K562 (cell line): Measurements from ENCODE around the gene SYNPO2. TPM values are rescaled to one million over a fixed set of nuclear protein-coding genes. Genes with fewer than 3 reads are reported as not detected.

Source experiments
- ATAC-seq: fragments of 200-7000 bp; cut with Tn5 transposase; 3 replicates; pipeline ENCODE4 v1.9.1; 2020; ENCODE audit warnings: moderate library complexity
- BruUV-seq: library from RNA; stranded (reverse); fragments of 400-500 nt; replicated peaks from 2 replicates; lab custom pipeline; 2021; lab: Mats Ljungman, UMichigan
- CTCF ChIA-PET: fragments of 300-600 bp; formaldehyde crosslinking; extraction: SDS; loops from one replicate; lab custom pipeline; 2021; ENCODE audit warnings: low intra/inter-chr PET ratio; lab: Yijun Ruan, JAX
- POLR2A ChIA-PET: fragments of 300-600, 350-650 bp; sonication (Branson Sonifier 250); formaldehyde crosslinking; extraction: SDS; loops from one replicate; lab custom pipeline; 2021; ENCODE audit warnings: antibody characterized with exemption, inconsistent platforms; lab: Yijun Ruan, JAX
- DNase-seq, 4 experiments: peaks; one replicate each; pipeline versions ENCODE4 v3.0.0 to v3.0.0-alpha.2; 2011 to 2018; ENCODE audit warnings: low spot score in 3 of 4, mixed read lengths in 3 of 4; ENCODE audit errors: extremely low read depth in 1 of 4
- FAIRE-seq: peaks from 2 replicates; lab custom pipeline; 2011; peaks lifted over from hg19 to GRCh38; lab: Jason Lieb, UNC
- H2AFZ ChIP-seq: 2 replicates; pipeline ENCODE4 v1.6.0; 2011; ENCODE audit warnings: low read depth, low read length, control low read depth, inconsistent platforms
- H3K27ac ChIP-seq: fragments of 200-600 bp; 3 replicates; pipeline ENCODE4 v1.8.0; 2011; ENCODE audit warnings: low read depth, mild to moderate bottlenecking, control low read depth, inconsistent platforms, low read length, moderate library complexity, mixed read lengths; ENCODE audit errors: extremely low read depth
- H3K27me3 ChIP-seq, 2 experiments: fragments of 300-600 bp in 1 of 2; 2 replicates in 1 of 2; 3 replicates in 1 of 2; pipeline versions ENCODE4 v1.6.0 to v1.8.0; 2011; ENCODE audit warnings: inconsistent platforms in 2 of 2, low read length in 2 of 2, mild to moderate bottlenecking in 1 of 2, mixed read lengths in 1 of 2, moderate library complexity in 1 of 2; ENCODE audit not compliant: control insufficient read depth in 2 of 2, insufficient read depth in 2 of 2
- H3K36me3 ChIP-seq: fragments of 300-600 bp; 3 replicates; pipeline ENCODE4 v1.8.0; 2011; ENCODE audit warnings: mild to moderate bottlenecking, low read length, inconsistent platforms; ENCODE audit not compliant: control insufficient read depth, insufficient read depth
- H3K4me1 ChIP-seq, 2 experiments: fragments of 200-600 bp in 1 of 2; replicated peaks in 1 of 2; 2 replicates in 1 of 2; 3 replicates in 1 of 2; pipeline versions ENCODE4 v1.5.1 to v1.8.0; 2011; ENCODE audit warnings: inconsistent platforms in 2 of 2, low read length in 2 of 2, mild to moderate bottlenecking in 1 of 2, mixed read lengths in 1 of 2, moderate library complexity in 1 of 2; ENCODE audit not compliant: control insufficient read depth in 2 of 2, insufficient read depth in 2 of 2
- H3K4me2 ChIP-seq: 2 replicates; pipeline ENCODE4 v1.6.1; 2011; ENCODE audit warnings: low read length, control low read depth, inconsistent platforms, mixed read lengths; ENCODE audit not compliant: insufficient read depth
- H3K4me3 ChIP-seq: fragments of 200-600 bp; sonication (generic), shearing (Covaris generic); 2 replicates; pipeline ENCODE4 v1.5.1; 2016; ENCODE audit warnings: control low read depth, inconsistent platforms
- H3K79me2 ChIP-seq: fragments of 200-600 bp; 3 replicates; pipeline ENCODE4 v1.8.0; 2011; ENCODE audit warnings: low read length, inconsistent platforms; ENCODE audit not compliant: control insufficient read depth, insufficient read depth
- H3K9ac ChIP-seq, 2 experiments: 2 replicates each; pipeline versions ENCODE4 v1.6.0 to v1.6.1; 2011; ENCODE audit warnings: low read depth in 2 of 2, low read length in 2 of 2, control low read depth in 1 of 2, inconsistent platforms in 1 of 2, mild to moderate bottlenecking in 1 of 2, mixed read lengths in 1 of 2; ENCODE audit not compliant: insufficient read depth in 1 of 2
- H3K9me1 ChIP-seq: one replicate; pipeline ENCODE4 v1.6.0; 2011; ENCODE audit warnings: inconsistent platforms, mild to moderate bottlenecking, low read length, moderate library complexity; ENCODE audit not compliant: control insufficient read depth, insufficient read depth
- H3K9me3 ChIP-seq: replicated peaks from 2 replicates; pipeline ENCODE4 v1.5.1; 2011; ENCODE audit warnings: low read depth, low read length, inconsistent platforms; ENCODE audit not compliant: control insufficient read depth, insufficient read depth
- H4K20me1 ChIP-seq: replicated peaks from 2 replicates; pipeline ENCODE4 v1.6.1; 2011; ENCODE audit warnings: low read length, inconsistent platforms, mixed read lengths; ENCODE audit not compliant: control insufficient read depth, insufficient read depth
- ELF4 ChIP-seq: fragments of 450-650 bp; formaldehyde crosslinking; IDR thresholded peaks from 2 replicates; pipeline ENCODE4 v1.4.0; 2022; ENCODE audit warnings: missing genetic modification characterization
- EP300 ChIP-seq: IDR thresholded peaks from 2 replicates; pipeline ENCODE4 v1.6.1; 2012; ENCODE audit warnings: low read length, improper control_type of control experiment
- KDM1A ChIP-seq, 2 experiments: fragments of 450-650 bp; IDR thresholded peaks; 2 replicates each; pipeline ENCODE4 v1.6.1; 2016; ENCODE audit warnings: mild to moderate bottlenecking in 2 of 2
- MECOM ChIP-seq: fragments of 250-450 bp; sonication (Bioruptor Pico); IDR thresholded peaks from 2 replicates; pipeline ENCODE4 v1.8.0; 2022; ENCODE audit warnings: inconsistent platforms
- MYC ChIP-seq, 2 experiments: fragments of 250-450 bp in 1 of 2; sonication (Bioruptor Pico) in 1 of 2; IDR thresholded peaks; 2 replicates each; pipeline versions ENCODE4 v1.5.1 to v1.6.1; 2012 to 2021; ENCODE audit warnings: low read depth in 2 of 2, borderline replicate concordance in 1 of 2, improper control_type of control experiment in 1 of 2, low read length in 1 of 2, mild to moderate bottlenecking in 1 of 2, moderate library complexity in 1 of 2
- MYNN ChIP-seq, 2 experiments: sonication (generic); formaldehyde crosslinking in 1 of 2; IDR thresholded peaks; 2 replicates each; pipeline versions ENCODE4 v1.5.0 to v1.6.1; 2016 to 2020; ENCODE audit warnings: antibody characterized with exemption in 1 of 2, missing genetic modification reagents in 1 of 2
- NONO ChIP-seq, 2 experiments: fragments of 200-400 bp in 1 of 2; fragments of 450-650 bp in 1 of 2; formaldehyde crosslinking in 1 of 2; IDR thresholded peaks; 2 replicates each; pipeline ENCODE4 v1.6.1; 2017; ENCODE audit warnings: low read depth in 2 of 2, mild to moderate bottlenecking in 2 of 2, moderate library complexity in 2 of 2, low read length in 1 of 2
- RAD51 ChIP-seq: fragments of 450-650 bp; IDR thresholded peaks from 2 replicates; pipeline ENCODE4 v1.7.1; 2016; ENCODE audit warnings: low read depth, mild to moderate bottlenecking, borderline replicate concordance
- SMAD2 ChIP-seq: fragments of 150-350 bp; IDR thresholded peaks from 2 replicates; pipeline ENCODE4 v1.6.1; 2014; ENCODE audit warnings: low read depth, mild to moderate bottlenecking, low read length
- SRSF3 ChIP-seq: fragments of 200-400 bp; formaldehyde crosslinking; IDR thresholded peaks from 2 replicates; pipeline ENCODE4 v1.6.1; 2016; ENCODE audit warnings: mild to moderate bottlenecking, low read length, moderate library complexity; ENCODE audit not compliant: insufficient read depth
- TOE1 ChIP-seq, 2 experiments: fragments of 450-650 bp in 1 of 2; sonication (generic) in 1 of 2; formaldehyde crosslinking in 1 of 2; IDR thresholded peaks; 2 replicates each; pipeline versions ENCODE4 v1.7.1 to v1.8.0; 2016 to 2022; ENCODE audit warnings: borderline replicate concordance in 2 of 2, mild to moderate bottlenecking in 2 of 2, antibody characterized with exemption in 1 of 2, inconsistent platforms in 1 of 2, low read depth in 1 of 2, missing genetic modification reagents in 1 of 2, moderate library complexity in 1 of 2
- U2AF1 ChIP-seq: fragments of 200-400 bp; formaldehyde crosslinking; optimal IDR thresholded peaks from 2 replicates; pipeline ENCODE3; 2017; ENCODE audit warnings: mild to moderate bottlenecking, low read depth, low read length, moderate library complexity
- ZNF217 ChIP-seq: sonication (generic); formaldehyde crosslinking; IDR thresholded peaks from 2 replicates; pipeline ENCODE4 v1.8.0; 2022; ENCODE audit warnings: mild to moderate bottlenecking, missing genetic modification reagents
- ZNF239 ChIP-seq: fragments of 250-450 bp; sonication (Bioruptor Pico); IDR thresholded peaks from 2 replicates; pipeline ENCODE4 v1.4.0; 2020; ENCODE audit warnings: mild to moderate bottlenecking
- ZNF764 ChIP-seq: fragments of 250-450 bp; sonication (Bioruptor Pico); IDR thresholded peaks from 2 replicates; pipeline ENCODE4 v1.4.0; 2020; ENCODE audit warnings: low read depth, mild to moderate bottlenecking, moderate library complexity
- WGBS: fragments of 100-300 bp; shearing (Covaris generic); methylation state at CpG from one replicate; pipeline ENCODE4 v1.1.6; 2016; ENCODE audit warnings: low coverage, mixed read lengths; ENCODE audit not compliant: insufficient coverage; ENCODE audit errors: missing lambda C conversion rate; 5-methylcytosine and 5-hydroxymethylcytosine counted together
- in situ Hi-C: fragments of 300-500 bp; cut with MboI; formaldehyde crosslinking; loops from 4 replicates; pipeline ENCODE4 v1.15.0; 2018; ENCODE audit warnings: inconsistent platforms, mixed read lengths
- intact Hi-C: fragments of 100-400 bp; cut with micrococcal nuclease; formaldehyde crosslinking; loops from 2 replicates; pipeline ENCODE4 v1.14.2; 2022
- polyA plus RNA-seq, 8 experiments: library from polyadenylated mRNA; depleted of rRNA in 4 of 8; stranded (reverse) in 5 of 8; unstranded in 3 of 8; fragments of >200 nt; fragmentation: Nextera tagmentation in 2 of 8; fragmentation: Illumina TruSeq in 1 of 8; extraction: Ambion mirVana in 2 of 8; extraction: Trizol in 1 of 8; gene quantifications; 2 replicates each; pipeline versions ENCODE4 v1.2.1 to v1.2.3, GENCODE V29; 2011 to 2014; ENCODE audit warnings: inconsistent platforms in 1 of 8, missing spikeins in 1 of 8
- total RNA-seq, 7 experiments: library from RNA; depleted of rRNA in 6 of 7; stranded (reverse); fragments of >200 nt in 6 of 7; fragmentation: Illumina TruSeq in 2 of 7; extraction: Trizol in 2 of 7; gene quantifications; 2 replicates each; pipeline versions ENCODE4 v1.2.1 to v1.2.3, GENCODE V29; 2011 to 2021; ENCODE audit warnings: low replicate concordance in 1 of 7
- TF ChIP-seq, protein P1 (sequence below): fragments of 250-450 bp; sonication (Bioruptor Pico); IDR thresholded peaks from 2 replicates; pipeline ENCODE4 v1.8.0; 2022; ENCODE audit warnings: moderate library complexity, mild to moderate bottlenecking, inconsistent platforms
- TF ChIP-seq, protein P2 (sequence below), 3 experiments: fragments of 200-800 bp in 1 of 3; sonication (Bioruptor generic) in 1 of 3; sonication (generic) in 1 of 3; formaldehyde crosslinking in 1 of 3; IDR thresholded peaks; 2 replicates each; pipeline versions ENCODE4 v1.6.1 to v1.8.0; 2016 to 2022; ENCODE audit warnings: mild to moderate bottlenecking in 2 of 3, missing compliant biosample characterization in 2 of 3, missing genetic modification characterization in 2 of 3, missing genetic modification reagents in 1 of 3

Gene SYNPO2
- total and polyA plus RNA-seq, 9 of the 15 experiments (the other 6 are each of a cell fraction or from before 2014, with no cell fraction given) = 0.03 to 0.18 TPM; not detected in 7

DNA sequence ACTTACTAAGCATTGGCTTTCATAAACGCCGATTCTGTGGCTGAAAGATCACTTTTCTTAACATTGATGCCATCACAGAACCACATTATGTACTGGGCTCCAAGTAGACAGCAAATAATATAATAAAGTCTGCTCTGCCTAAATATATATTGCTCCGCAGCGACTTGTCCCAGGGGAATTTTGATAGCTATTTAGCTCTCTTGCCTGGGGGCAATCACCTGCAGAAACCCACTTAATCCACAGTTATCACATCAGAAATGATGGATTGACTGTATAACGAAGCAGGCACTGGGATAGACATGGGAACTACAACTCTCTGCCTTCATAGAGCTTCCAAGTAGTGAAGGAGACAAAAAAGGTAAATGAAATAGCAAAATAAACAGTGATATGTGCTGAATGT is 199.0 kb downstream of the SYNPO2 start:
- TF ChIP-seq, protein P1, sequence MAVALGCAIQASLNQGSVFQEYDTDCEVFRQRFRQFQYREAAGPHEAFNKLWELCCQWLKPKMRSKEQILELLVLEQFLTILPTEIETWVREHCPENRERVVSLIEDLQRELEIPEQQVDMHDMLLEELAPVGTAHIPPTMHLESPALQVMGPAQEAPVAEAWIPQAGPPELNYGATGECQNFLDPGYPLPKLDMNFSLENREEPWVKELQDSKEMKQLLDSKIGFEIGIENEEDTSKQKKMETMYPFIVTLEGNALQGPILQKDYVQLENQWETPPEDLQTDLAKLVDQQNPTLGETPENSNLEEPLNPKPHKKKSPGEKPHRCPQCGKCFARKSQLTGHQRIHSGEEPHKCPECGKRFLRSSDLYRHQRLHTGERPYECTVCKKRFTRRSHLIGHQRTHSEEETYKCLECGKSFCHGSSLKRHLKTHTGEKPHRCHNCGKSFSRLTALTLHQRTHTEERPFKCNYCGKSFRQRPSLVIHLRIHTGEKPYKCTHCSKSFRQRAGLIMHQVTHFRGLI (CRISPR knock-in tag) = no peak
- TF ChIP-seq EP300 (no peak), MYNN (IDR thresholded peaks at IDR 0.05) (no peak), MYNN (CRISPR knock-in tag; IDR thresholded peaks at IDR 0.05) (no peak), NONO (IDR thresholded peaks at IDR 0.05; ENCODE audit: low read depth in 2 of 2, low read length in 1 of 2) (no peak), SRSF3 (no peak), ELF4 (CRISPR knock-in tag) (no peak), U2AF1 (no peak), MYC (IDR thresholded peaks at IDR 0.05; ENCODE audit: low read depth, low read length) (no peak), MYC (CRISPR knock-in tag; IDR thresholded peaks at IDR 0.05; ENCODE audit: borderline replicate concordance, low read depth) (no peak), SMAD2 (no peak), RAD51 (no peak), MECOM (CRISPR knock-in tag) (no peak), ZNF217 (no peak), KDM1A (IDR thresholded peaks at IDR 0.05) (no peak), ZNF764 (CRISPR knock-in tag) (no peak), ZNF239 (no peak), TOE1 (IDR thresholded peaks at IDR 0.05; ENCODE audit: borderline replicate concordance) (no peak), TOE1 (CRISPR knock-in tag; IDR thresholded peaks at IDR 0.05; ENCODE audit: borderline replicate concordance, low read depth) (no peak)
- TF ChIP-seq, protein P2, sequence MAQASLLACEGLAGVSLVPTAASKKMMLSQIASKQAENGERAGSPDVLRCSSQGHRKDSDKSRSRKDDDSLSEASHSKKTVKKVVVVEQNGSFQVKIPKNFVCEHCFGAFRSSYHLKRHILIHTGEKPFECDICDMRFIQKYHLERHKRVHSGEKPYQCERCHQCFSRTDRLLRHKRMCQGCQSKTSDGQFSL (CRISPR knock-in tag; IDR thresholded peaks at IDR 0.05) = no peak
- TF ChIP-seq, protein P2 (tag; IDR thresholded peaks at IDR 0.05) = no peak
- H3K79me2 ChIP-seq = no peaks in the 10 kb centered on the region
- H3K4me1 ChIP-seq = no peaks in the 10 kb centered on the region
- H4K20me1 ChIP-seq = no peaks in the 10 kb centered on the region
- H3K27me3 ChIP-seq = no peaks in the 10 kb centered on the region
- DNase-seq (no peak), ATAC-seq (no peak), FAIRE-seq (no peak)
- in situ Hi-C loops (no loop called here), intact Hi-C loops (no loop called here)
- H3K36me3 ChIP-seq = no peaks in the 10 kb centered on the region
- no peak overlapping the region for H3K4me3 ChIP-seq
- H3K27ac ChIP-seq = no peak overlapping the region
- no peak overlapping the region for H3K4me2 ChIP-seq
- CTCF ChIA-PET = no interaction called here
- H3K9ac ChIP-seq = no peak overlapping the region
- no TSS peak for BruUV-seq
- POLR2A ChIA-PET = no interaction called here
- 0% methylated on average over 5 of the region's 5 CpGs for WGBS
- no peaks in the 10 kb centered on the region for H3K9me1 ChIP-seq
- no peak overlapping the region for H2AFZ ChIP-seq
- no peaks in the 10 kb centered on the region for H3K9me3 ChIP-seq
